Bronchial epithelial cell (primary cell): Measurements from ENCODE around the gene SNX20. TPM values are rescaled to one million over a fixed set of nuclear protein-coding genes. Genes with fewer than 3 reads are reported as not detected.

Source experiments
- DNase-seq: peaks from one replicate; pipeline ENCODE4 v3.0.0-alpha.2; 2010; ENCODE audit warnings: low read depth
- FAIRE-seq: peaks from 2 replicates; lab custom pipeline; 2011; peaks lifted over from hg19 to GRCh38; lab: Jason Lieb, UNC
- H3K27me3 ChIP-seq: 2 replicates; pipeline ENCODE4 v1.5.1; 2011; ENCODE audit warnings: low read length; ENCODE audit not compliant: control insufficient read depth, insufficient read depth
- H3K36me3 ChIP-seq: 2 replicates; pipeline ENCODE4 v1.5.1; 2011; ENCODE audit warnings: low read length; ENCODE audit not compliant: control insufficient read depth, insufficient read depth
- H3K4me3 ChIP-seq: 2 replicates; pipeline ENCODE4 v1.5.1; 2011; ENCODE audit warnings: mild to moderate bottlenecking, low read depth, low read length, control low read depth
- total RNA-seq: library from RNA; depleted of rRNA; stranded (reverse); fragments of >200 nt; gene quantifications from 2 replicates; pipeline ENCODE4 v1.2.1, GENCODE V29; 2014
- TF ChIP-seq, protein P1 (sequence below): IDR thresholded peaks from 2 replicates; pipeline ENCODE4 v1.5.1; 2011; ENCODE audit warnings: mild to moderate bottlenecking, moderate library complexity, low read length, control low read depth, inconsistent platforms; ENCODE audit not compliant: insufficient read depth, severe bottlenecking

SNX20 gene
- total RNA-seq, 1 donor from 2014 or later = not detected

DNA sequence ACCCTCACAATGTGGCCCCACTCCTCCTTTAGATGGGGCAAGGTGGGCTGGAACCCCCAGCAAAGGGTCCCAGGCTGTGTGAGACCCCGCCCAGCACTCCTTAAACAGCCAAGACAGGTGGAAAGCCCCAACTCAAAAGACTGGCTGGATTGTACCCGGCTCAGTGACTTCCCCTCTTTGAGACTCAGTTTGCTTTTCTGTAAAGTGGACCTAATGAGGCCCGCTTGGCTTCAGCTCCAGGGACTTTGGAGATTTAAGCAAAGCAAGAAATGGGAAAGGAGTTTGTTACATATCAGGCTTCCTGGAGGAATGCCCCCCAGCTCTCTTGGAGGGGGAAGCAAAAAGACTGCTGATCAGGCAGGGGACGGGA is 39.3 kb downstream of the SNX20 start:
- Histone ChIP-seq H3K27me3 (peaks cover 3% of the 10 kb centered on the region), H3K4me3 (no peak overlapping the region), H3K36me3 (no peaks in the 10 kb centered on the region)
- FAIRE-seq (no peak), DNase-seq (no peak)
- TF ChIP-seq, protein P1, sequence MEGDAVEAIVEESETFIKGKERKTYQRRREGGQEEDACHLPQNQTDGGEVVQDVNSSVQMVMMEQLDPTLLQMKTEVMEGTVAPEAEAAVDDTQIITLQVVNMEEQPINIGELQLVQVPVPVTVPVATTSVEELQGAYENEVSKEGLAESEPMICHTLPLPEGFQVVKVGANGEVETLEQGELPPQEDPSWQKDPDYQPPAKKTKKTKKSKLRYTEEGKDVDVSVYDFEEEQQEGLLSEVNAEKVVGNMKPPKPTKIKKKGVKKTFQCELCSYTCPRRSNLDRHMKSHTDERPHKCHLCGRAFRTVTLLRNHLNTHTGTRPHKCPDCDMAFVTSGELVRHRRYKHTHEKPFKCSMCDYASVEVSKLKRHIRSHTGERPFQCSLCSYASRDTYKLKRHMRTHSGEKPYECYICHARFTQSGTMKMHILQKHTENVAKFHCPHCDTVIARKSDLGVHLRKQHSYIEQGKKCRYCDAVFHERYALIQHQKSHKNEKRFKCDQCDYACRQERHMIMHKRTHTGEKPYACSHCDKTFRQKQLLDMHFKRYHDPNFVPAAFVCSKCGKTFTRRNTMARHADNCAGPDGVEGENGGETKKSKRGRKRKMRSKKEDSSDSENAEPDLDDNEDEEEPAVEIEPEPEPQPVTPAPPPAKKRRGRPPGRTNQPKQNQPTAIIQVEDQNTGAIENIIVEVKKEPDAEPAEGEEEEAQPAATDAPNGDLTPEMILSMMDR = no peak

DNA sequence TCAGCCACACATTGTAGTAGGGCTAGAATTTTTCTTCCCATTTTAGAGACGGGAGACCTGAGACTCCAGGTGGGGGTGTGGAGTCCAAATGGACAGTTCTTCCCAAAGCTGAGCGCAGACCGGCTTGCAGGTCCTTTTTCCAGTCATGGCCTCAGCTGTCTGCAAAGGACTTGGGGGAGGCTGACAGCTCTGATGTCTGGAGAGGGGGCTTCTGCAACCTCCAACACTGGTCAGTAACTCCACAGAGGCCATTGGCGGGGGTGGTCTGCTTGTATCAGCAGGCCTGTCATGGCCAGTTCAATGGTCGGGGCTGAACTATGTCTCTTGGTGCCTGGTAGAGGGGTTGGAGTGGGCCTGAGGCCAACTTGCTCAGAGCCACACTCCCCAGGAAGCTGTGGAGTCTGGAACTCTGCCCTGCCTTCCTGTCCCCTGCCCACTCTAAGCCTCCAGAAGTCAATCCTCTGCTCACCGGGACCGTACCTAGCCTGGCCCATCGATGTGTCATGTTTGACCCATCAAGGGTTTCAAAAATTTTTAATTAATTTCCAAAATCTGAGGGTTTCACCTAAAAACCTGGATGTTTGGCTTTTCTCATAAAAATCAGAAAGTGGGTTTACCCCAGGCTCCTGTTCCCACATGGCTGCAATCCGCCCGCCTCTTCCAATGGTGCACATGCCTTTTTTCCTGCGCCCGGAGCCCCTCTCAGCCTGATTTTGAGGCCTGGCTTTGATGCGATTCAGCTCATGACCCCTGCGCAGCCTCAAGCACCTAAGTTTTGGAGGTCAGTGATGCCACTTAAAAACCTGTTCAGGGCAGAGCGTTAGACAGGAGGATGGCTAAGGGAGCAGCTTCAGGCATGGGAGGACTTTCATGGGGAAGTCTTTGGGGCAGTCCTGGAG is 39.9 kb downstream of the SNX20 start:
- FAIRE-seq (no peak), DNase-seq (no peak)
- Histone ChIP-seq H3K4me3 (no peak overlapping the region), H3K36me3 (no peaks in the 10 kb centered on the region), H3K27me3 (peaks cover 3% of the 10 kb centered on the region)
- TF ChIP-seq, protein P1 = no peak

DNA sequence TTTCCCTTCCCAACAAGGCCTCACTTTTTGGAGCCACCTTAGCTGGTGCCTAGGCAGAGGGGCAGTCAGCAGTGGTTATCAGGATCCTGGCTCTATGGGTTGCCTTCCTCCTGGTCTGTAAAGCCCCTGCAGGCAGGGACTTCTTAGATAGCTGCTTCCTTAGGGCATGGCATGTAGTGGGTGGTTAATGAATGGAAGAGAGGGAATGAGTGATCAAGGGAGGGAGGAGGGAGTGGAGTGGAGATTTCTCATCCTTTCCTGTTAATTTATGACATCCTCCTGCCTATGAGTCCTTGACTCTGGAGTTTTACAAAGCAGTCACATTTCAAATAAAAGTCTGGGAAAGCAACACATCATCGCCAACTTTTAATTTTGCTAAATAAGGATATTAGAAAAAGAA is 40.7 kb downstream of the SNX20 start:
- TF ChIP-seq, protein P1 = no peak
- no peak overlapping the region for H3K4me3 ChIP-seq
- DNase-seq = no peak
- no peak for FAIRE-seq
- H3K27me3 ChIP-seq = peaks cover 2% of the 10 kb centered on the region
- H3K36me3 ChIP-seq = no peaks in the 10 kb centered on the region

DNA sequence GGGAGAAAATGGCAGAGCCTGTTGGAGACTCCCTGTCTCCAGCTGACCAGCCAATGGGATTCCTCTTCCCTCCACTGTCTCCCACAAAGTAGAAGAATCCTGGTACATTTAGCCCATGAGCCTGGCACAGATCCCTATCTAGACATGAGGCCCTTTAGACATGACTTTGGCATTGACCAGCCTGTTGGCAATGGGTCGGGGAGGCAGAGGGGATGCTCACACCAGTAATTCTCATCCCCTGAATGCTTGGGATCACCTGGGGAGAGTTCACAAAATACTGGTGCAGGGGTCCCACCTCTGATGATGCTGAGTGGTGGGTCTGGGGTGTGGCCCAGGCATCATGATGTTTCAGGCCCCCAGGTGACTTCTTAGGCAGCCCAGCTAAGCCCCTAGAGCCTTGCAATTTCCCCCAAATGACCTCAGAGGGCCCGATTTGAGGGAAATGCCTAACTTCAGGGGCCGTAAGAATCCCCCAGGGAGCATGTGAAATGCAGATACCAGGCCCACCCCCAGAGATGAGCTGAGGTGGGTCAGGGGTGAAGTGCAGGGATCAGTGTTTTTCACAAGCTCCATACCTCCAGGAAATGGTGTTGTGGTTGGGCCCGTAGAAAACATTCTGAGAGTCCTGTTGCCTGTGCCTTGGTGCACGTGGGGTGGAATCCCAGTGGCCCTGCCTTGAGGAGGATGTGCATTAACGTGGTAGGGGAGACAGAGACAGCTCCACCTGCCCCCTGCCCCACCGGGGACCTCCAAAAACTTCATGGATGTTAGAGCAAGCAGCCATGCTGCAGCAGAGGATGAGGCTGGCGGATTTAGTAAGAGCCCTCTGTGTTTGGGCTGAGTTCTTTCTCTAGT is 42.1 kb downstream of the SNX20 start:
- FAIRE-seq = no peak

DNA sequence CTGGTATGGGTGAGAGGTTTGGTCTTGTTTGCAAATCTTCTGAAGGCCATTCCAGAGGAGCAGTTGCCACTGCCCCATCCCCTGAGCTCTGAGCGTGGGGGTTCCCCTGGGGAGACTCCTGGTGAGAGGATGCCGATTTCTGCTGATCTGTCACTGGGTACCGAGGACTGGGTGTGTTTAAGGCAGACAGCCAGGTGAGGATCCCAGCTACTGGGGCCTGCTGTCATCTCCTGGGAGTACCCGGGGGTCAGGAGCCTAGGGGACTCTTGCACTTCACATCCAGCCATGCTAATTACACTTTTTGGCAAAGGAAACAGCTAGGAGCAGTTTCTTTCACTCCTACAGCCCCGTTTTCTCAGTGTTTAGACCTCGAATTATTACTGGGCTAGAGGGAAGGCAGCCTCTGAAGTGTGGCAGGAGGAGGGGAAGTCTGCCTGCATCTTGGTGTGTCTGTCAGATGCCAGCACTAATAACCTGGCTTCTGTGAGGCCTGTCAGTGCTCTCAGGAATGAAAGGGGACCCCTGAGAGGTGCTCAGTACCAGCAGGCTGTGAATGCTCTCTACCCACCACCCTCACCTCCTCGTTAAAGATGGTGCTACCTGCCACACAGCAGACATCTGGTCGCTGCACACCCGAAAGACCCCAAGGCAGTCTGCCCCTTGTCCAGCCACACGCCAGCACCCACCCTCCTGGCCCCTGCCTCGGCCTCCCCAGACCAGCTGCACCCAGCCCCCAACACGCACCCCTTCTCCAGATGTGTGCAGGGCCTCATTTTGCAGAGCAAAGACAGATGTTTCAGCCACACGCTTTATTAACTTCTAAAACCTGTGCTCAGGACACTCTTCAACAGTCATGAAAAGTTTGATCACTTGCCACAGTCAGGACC is 43.2 kb downstream of the SNX20 start:
- no peak for DNase-seq
- TF ChIP-seq, protein P1 = no peak
- H3K27me3 ChIP-seq = peaks cover 2% of the 10 kb centered on the region
- H3K36me3 ChIP-seq = no peaks in the 10 kb centered on the region
- FAIRE-seq = no peak
- H3K4me3 ChIP-seq = no peak overlapping the region

More for the DNA sequence above, 42.1 kb downstream of the SNX20 start:
- Histone ChIP-seq H3K4me3 (no peak overlapping the region), H3K36me3 (no peaks in the 10 kb centered on the region), H3K27me3 (peaks cover 2% of the 10 kb centered on the region)
- TF ChIP-seq, protein P1 = no peak
- no peak for DNase-seq
